Nucleus accumbens (tissue), 56 donors: ENCODE results near the gene DCLK3.

ENCODE experiments used
- DNase-seq, 56 donors: peaks; one replicate each; lab custom pipeline; 2025; lab: John Stamatoyannopoulos, UW

Gene DCLK3

DNA sequence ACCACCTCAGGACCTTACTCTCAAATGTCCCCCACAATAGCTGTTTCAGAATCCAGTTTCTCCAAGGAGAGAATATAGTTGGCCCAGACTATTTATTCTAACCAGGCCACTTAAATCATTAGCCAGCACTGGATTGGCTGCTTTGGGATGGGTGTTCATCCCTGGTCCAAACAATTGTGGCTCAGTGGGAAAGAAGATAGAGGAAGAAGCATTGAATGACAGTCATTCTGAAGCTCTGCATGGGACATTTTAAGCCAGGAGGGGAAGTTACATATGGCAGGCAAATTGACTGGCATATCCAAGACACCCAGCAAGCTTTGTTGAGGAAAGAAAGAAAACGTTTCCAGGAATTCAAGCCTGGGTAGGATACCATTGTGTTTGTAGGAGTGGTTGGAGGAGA lies 5.6 kb upstream of the DCLK3 start:
- no peak for DNase-seq

DNA sequence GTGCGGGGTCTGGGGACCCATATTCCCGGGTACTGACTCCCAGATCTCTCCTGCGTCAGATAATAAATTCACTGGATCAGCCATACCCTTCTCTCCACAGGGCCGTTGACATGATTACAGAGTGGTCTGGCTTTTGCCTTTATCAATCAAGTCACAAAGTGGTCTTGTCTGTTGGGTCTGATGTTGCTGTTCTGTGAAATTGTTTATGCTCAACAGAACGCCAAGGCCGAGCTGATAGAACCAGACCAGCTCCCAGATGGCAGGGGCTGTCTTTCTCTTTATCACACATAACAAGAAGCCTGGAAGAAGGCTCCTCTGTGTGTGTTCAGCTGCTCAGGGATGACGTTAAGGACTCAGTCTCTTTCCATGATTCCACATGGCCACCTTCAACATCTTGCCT lies 751 bp upstream of the DCLK3 start:
- DNase-seq, result no peak

DNA sequence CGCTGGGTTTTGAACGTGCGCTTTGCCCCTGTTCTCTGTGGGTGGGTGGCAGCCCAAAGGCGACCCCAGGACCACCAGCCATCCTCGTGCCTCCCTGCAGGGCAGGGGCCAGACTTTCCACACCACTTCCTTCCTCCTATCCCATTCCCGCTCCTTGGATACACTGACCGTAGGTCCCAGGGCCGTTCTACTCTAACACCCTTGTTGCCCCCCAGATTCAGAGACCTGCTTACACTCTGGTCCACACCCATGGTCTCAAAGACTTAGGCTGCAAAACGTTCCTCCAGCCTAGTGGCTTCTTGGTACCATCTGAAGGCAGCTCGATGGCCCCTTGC lies 318 bp upstream of the DCLK3 start:
- DNase-seq, result no peak

DNA sequence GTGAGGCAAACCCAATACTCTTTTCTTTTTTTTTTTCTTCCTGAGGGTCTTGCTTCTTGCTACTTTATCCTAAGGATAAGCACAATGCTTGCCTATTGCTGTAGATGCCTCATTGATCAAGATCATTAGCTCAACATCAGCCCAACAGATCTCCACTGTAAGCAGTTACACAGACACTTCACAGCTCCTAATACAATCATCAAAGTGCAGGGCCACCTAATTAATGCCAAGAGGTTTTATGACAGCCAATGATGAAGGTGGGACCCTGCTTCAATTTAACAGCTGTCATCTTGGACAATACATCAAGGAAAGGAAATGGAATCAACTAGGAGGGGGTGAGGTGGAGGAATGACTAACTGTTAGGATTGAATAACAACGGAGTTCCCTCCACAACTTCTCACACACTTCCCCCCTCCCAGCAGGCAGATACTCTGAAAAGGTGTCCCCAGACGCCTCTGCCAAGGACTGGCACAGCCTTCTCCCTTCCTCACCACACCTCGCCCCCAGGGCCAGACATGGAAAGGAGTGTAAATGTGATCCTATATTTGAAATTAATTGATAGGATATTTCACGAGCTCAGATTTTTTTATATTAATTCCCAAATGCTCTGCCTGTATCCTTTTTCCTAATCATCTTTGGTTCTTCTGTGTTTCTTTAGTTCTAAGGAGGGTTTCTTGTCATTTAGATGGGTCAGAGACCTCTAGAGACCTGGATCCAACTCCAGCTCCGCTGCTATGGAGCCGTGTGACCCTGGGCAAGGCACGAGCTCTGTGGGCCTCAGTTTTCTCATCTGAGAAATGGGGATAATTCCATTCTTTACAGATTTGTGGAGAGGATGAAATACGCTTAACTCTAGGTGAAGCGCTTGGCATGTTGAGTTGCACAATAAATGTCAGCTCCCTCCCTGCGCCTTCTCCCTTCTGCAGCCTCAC lies 1.2 kb downstream of the DCLK3 start:
- DNase-seq, result peak in 2 of 56 donors; percentile 2 to 7

DNA sequence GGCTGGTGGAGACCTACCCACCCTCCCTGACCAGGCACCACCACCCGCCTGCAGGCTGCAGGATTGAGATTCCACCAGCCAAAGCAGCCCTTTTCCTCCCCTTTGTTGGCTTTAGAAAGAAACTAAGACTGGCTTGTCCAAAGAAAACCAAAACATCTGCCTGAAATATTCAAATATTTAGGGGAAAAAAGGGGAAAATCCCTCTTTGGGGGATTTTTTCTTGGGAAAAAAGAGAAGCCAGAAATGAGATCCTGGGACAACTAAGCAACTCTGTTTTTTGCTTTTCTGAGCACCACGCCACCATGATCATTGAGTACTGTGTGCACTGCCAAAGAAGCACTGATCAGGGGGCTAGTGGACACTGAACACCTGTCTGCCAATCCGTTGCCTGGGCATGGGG lies 2.6 kb downstream of the DCLK3 start:
- no peak for DNase-seq

DNA sequence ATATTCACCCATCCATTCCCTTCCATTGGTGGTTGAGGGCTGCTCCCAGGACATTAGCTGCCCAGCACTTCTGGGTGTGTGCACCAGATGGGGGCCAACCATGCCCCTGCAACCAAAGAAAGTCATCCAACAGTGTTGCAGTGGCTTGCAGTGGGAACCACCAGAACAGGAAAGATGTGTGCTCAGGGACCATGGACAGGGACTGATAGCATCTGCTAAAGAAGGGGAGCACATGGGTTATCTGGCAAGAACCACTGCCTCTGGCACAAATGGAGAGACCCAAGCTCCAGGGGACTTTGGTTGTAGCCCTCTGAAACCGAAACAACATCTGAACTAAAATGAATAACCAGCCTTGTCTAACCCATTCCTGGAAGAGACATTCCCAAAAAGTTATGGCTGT lies 8.1 kb downstream of the DCLK3 start:
- no peak for DNase-seq

DNA sequence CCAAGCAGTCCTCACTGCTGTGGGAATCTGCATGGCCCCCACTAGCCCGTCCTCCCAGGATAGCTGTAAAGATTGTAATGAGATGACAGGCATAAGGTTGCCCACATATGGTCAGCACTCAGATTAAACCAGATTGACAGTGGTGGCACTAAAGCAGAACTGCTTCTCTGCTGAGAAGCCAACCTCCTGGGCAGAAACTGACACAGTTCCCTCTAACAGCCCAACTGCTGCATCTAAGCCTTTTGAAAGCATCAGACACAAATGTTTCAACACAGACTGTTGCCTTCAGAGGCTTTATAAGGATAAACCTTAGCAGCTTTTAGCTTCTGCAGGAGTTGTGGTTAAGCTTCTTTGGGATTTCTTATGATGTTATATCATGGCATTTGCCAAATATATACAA lies 13.0 kb downstream of the DCLK3 start:
- no peak for DNase-seq

DNA sequence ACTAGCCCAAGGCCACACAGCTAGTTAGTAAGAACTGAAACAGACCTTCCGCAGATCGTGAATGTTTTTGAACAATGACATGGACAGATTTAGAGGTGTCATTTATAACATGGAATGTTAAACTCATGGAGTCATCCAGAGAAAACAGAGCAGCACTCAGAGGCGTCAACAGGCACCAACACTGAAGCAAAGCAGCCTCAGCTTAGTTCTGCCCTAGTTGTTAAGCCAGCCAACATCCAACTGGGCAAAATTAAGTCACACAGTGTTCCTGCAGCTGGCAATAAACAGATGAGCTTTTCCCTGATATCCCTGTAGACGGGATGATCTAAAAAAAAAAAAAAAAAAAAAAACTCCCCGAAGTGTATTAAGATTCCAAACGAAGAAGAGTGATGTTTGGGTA lies 13.6 kb downstream of the DCLK3 start:
- DNase-seq, result no peak

DNA sequence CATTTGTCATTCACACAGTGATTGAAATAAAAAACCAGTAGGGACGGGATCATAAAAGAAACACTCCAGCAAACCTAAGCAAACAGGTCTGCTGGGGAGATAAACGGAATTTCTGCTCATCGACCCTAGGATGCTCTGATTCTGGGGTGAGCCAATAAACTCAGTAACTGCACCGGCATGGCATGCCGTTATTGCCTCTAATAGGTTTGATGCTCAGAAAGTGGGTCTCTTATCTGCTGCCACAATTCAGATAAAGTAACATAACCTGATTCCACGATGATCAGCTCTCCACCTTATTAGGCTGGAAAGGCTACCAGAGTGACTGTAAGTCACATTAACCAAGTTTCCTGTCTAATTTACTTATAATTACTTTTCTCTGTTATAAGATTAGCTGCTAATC lies 19.6 kb downstream of the DCLK3 start:
- DNase-seq, result no peak

DNA sequence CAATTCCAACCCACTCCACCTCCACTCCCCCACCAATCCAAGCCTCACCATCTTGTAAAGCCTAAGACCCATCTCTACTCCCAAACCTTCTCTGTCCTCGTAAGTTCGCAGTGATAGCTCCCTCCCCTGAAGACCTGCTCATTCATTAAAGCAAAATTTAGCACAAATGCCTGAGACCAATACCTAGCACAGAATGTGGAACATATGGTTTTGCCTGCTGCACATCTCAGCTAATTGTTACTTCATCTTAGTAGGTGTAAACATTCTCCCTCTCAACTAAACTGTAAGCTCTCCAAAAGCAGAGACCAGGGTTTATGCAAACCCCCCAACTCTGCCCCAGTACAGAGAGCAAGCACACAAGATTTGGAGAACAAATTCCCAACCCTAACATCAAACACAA lies 20.5 kb downstream of the DCLK3 start:
- no peak for DNase-seq

DNA sequence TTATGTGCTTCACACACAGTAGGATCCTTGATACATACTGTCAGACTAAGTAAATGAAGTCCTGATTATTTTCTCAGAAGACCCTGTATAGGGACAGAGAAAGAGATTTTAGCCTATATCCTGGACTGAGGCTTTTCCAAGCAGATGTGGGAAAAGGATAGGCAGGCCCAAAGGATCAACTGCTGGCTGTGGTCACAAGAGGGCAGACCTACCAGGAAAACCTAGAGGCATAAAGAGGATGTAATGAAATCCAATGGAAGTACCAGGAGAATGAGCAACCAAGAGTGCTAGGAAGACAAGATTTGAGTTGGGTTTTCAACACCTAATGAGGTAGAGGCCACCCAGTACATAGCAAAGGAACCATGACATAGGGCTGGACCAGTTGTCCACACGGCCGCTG lies 23.1 kb downstream of the DCLK3 start:
- no peak for DNase-seq

DNA sequence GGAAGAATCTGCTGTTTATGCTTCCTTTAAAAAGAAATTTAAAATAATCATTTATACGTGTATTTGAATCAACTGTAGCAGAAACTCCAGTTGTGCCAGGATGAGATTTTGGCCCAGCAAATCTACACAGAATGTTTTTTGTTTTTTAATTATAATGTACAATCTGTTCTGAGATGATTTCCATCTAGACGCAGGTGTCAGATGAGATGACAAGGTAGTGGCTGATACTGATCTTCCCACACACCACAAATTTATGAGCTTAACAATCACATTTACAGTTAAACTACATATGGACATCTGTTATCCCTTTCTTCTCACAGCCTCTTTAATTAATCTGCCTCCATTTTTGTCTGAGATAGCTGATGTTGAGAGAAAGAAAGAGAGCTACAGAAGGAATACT lies 23.6 kb downstream of the DCLK3 start:
- no peak for DNase-seq

DNA sequence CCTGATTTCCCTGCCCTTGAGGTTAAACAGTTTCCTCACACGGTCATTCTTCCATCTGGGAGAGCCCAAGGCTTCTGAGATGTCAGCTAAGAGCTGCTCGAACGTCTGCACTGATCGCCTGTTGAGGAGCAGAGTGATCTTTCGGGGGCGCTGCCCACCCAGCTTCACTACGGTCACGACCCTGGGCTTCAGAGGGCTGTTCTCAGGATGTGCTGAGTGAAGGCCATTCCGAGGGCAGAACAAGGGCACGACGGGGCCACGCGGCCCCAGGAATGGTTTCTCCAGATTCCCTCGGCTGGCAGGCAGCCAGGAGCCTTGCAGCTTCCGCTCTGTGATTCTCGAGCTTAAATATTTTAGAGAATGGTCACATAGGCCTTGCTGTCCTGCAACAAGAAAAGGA lies 25.7 kb downstream of the DCLK3 start:
- no peak for DNase-seq

DNA sequence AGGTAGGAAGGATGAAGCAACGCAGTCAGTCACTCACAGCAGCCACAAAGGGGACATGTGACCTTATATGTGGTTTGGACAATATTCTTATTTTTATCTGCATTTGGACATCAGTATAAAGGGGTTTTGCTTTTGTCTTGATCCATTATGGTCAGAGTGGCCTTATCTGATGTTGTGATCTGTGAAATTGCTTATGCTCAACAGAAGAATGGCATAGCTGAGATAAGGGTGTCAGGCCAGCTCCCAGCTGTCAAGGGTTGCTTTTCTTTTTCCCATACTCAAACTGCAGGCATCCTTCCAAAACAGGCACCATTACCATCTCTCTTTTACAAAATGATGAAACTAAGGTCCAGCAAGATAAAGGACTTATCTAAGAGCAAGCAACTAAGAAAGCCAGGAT lies 28.1 kb downstream of the DCLK3 start:
- no peak for DNase-seq

DNA sequence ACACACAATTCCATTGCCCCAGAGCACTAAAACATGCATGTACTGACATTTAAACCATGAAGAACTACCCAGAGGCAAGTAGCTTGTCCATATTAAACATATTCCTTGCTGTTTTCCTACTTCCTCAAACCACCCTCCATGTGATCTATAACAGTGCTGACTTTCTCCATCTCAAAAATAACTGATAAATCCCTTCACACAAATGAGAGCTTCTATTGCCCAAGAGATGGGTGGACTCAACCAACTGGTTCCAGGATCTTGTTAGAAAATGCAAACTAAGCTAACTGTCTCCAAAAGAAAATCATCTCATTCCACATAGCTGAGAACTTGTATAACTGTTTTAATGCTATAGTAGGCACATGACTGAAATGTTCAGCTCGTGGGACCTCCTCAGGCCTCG lies 29.6 kb downstream of the DCLK3 start:
- no peak for DNase-seq

DNA sequence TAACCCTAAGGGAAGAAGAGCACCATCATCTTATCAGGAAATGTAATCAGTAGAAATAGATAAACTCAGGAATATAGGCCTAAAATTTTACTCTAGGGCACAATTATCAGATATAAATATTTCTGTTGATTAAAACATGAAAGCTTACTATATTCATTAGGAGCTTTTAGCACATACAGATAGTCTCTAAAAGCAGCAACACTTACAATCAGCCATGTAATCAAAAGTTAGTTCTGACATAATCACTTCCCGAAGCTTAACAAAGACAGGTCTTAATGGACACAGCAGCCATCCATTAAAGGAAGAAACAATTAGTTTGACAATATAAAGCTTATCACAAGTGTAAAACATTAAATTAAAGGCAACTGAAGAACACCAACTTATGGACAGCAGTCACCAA lies 30.6 kb downstream of the DCLK3 start:
- no peak for DNase-seq

DNA sequence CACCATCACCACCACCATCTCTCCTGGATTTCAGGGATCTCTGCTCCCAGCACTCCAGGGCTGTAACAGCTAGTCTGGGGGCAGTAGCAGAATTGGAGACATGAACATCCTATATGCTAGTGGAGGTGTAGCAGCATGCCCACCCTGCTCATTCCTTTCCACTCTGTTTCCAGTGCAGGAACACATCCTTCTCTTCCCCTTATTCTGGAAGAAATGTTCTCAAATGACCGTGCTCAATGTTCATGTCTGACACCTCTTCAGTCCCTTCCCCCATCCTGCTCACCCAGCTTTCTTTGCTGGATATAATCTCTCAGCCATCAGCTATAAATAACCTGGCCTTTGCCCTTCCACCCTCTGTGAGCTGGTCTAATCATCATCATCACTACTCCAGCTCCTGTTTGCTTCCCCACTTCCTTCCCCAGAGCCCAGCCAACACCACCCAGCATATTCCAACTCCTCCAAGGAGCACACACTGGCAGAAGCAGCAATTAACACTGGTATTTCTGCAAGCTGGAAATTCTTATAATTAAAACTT lies 31.1 kb downstream of the DCLK3 start:
- no peak for DNase-seq

DNA sequence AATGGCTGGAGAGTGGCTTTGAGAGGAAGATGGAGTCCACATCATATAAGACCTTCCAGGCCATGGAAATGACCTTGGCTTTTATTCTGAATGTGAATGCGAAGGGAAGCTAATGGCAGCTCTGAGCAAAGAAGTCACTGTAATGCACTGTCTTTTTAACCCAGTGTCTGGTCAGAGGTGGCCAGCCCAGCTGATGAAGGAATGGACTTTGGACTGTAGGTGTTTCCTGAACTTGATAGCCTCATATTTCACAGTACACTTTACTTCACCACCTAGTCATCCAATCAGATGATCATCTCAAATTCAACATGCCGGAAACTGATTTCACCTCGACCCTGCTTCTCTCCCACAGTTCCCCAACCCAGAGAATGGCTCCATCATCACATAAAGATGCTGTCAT lies 33.4 kb downstream of the DCLK3 start:
- no peak for DNase-seq

DNA sequence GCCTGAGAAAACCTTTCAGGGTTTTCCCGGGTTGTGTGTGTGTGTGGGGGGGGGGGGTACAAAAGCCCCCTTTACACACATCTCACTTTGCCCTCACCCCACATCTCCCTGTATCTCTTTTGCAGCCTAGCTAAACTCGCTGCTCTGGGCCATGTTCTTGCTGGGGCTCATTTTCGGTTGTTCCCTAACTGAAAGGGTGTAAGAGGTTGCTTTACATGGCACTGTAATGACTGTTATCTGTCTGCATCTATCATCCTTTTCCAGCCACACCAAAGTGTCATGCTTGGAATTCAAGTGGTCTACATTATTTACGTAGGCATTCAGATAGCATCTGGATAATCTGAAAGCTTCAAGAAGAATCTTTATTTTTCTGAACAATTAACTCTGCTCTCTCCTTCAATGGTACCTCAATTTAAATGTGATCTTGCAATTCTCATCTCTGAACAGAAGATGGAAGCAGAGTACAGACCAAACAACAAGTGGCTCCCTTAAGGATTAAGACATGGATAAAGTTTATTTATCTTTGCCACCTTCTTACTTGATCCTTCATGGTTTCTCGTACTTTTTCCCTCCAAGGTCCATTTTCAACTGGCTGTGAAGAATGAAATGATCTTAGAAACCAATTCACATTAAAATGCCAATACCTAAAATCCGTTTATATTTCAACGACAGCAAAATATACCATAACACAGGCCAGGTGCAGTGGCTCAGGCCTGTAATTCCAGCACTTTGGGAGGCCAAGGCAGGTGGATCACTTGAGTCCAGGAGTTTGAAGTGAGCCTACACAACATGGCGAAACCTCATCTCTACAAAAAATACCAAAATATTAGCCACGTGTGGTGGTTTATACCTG lies 34.9 kb downstream of the DCLK3 start:
- DNase-seq, result no peak

DNA sequence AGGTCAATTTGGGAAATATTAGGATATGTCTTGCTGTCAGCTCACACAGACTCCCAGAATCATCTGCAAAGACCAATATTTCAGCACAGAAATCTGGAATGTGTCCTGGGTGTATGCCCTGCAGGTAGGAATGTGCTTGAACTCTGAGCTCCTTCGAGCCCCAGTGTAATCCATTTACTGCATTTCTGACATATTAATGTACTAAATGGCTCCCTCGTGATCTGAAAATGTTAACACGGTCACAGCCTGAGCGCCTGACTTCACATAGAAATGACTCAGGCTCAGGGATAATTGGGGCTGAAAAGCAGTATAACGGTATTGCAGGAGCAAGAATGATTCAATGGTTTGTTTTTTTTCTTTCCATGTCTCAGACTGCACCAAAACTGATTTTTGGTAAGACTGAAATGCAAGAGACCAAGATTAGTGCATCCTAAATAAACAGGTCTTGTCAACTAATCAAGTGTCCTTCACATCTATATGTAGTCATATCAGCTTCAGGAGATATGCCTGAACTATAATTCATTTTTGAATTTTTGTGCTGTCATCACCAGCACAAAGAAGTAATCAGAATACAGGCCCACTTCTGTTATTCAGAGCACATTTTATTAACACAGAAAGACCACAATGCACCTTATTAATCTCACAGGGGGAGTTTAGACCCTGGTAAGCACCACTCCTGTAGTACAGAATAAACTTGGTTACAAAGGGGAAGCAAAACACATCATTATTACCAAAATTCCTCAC lies 49.8 kb downstream of the DCLK3 start:
- DNase-seq, result peak in 10 of 56 donors; percentile 5 to 47 (median 14)

DNA sequence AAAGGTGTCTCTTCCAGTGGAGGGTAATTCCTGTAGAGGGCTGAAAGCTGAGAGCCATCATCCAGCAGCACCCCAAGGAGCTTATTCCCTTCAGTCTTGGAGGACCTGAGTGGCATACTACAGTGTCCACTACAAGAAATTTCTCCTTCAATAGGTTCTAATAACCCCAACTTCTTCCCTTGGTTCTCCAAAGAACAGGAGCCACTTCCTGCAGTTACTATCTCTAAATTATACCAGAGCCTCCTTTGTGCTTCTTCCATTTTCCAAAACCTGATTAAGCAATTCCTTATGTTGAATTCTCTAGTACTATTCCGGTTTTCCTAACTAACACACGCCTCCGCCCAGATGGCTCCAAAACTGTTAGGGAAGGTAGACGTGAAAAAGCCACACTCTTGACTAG lies 50.4 kb downstream of the DCLK3 start:
- no peak for DNase-seq
